Measurements from ENCODE around the gene EDN2. TPM values are rescaled to one million over a fixed set of nuclear protein-coding genes. Genes with fewer than 3 reads are reported as not detected.

The EDN2 gene
- polyA plus RNA-seq, 3 donors, result 1.9 to 3.1 (median 2.8) TPM

- no peak for DNase-seq
Observed at GRCh38 chr1:41469706-41470105, 14.8 kb downstream of the EDN2 start.

- no peak for DNase-seq
Observed at GRCh38 chr1:41468122-41468762, 16.2 kb downstream of the EDN2 start.

- DNase-seq, result no peak
Observed at GRCh38 chr1:41467673-41468072, 16.8 kb downstream of the EDN2 start.

GRCh38 chr1:41466146-41466545 is 18.3 kb downstream of the EDN2 start:
- DNase-seq, result no peak

- DNase-seq, result no peak
Observed at GRCh38 chr1:41465741-41466140, 18.7 kb downstream of the EDN2 start.

- DNase-seq, result no peak
Observed at GRCh38 chr1:41464885-41465284, 19.6 kb downstream of the EDN2 start.

- no peak for DNase-seq
Observed at GRCh38 chr1:41463516-41463915, 21.0 kb downstream of the EDN2 start.

- DNase-seq, result no peak
Observed at GRCh38 chr1:41462680-41463004, 21.8 kb downstream of the EDN2 start.

- no peak for DNase-seq
Observed at GRCh38 chr1:41461790-41462679, 22.4 kb downstream of the EDN2 start.

- no peak for DNase-seq
Observed at GRCh38 chr1:41456847-41457540, 27.5 kb downstream of the EDN2 start.

- DNase-seq, result no peak
Observed at GRCh38 chr1:41455479-41456332, 28.8 kb downstream of the EDN2 start.

- no peak for DNase-seq
Observed at GRCh38 chr1:41454406-41454805, 30.1 kb downstream of the EDN2 start.

GRCh38 chr1:41452704-41453290 is 31.7 kb downstream of the EDN2 start:
- no peak for DNase-seq

- DNase-seq, result no peak
Observed at GRCh38 chr1:41450747-41451285, 33.7 kb downstream of the EDN2 start.

- no peak for DNase-seq
Observed at GRCh38 chr1:41449326-41449921, 35.1 kb downstream of the EDN2 start.

GRCh38 chr1:41448821-41449220 is 35.7 kb downstream of the EDN2 start:
- DNase-seq, result no peak

GRCh38 chr1:41447995-41448770 is 36.3 kb downstream of the EDN2 start:
- no peak for DNase-seq

GRCh38 chr1:41446851-41447610 is 37.5 kb downstream of the EDN2 start:
- DNase-seq, result no peak

GRCh38 chr1:41444785-41445184 is 39.7 kb downstream of the EDN2 start:
- no peak for DNase-seq

All from renal pelvis (tissue), 4 donors.